SK-N-MC (cell line): ENCODE measurements around the gene LTA.

Experiments used
- DNase-seq: peaks from one replicate; pipeline ENCODE4 v3.0.0-alpha.2; 2011; ENCODE audit warnings: low read depth, low spot score
- H3K27ac ChIP-seq: fragments of 200-600 bp; sonication (generic); 2 replicates; pipeline ENCODE4 v1.5.1; 2016; ENCODE audit warnings: mixed run types
- H3K36me3 ChIP-seq: fragments of 200-600 bp; sonication (generic); 2 replicates; pipeline ENCODE4 v1.6.1; 2017; ENCODE audit warnings: antibody characterized with exemption, low read length, mixed read lengths; ENCODE audit not compliant: insufficient read depth
- H3K4me3 ChIP-seq: fragments of 200-600 bp; sonication (generic); 2 replicates; pipeline ENCODE4 v1.5.1; 2016
- H3K9ac ChIP-seq: fragments of 200-600 bp; sonication (generic); 2 replicates; pipeline ENCODE4 v1.8.0; 2017; ENCODE audit warnings: mixed run types, mixed read lengths; ENCODE audit not compliant: insufficient read length
- H3K9me3 ChIP-seq: fragments of 200-600 bp; sonication (generic); 2 replicates; pipeline ENCODE4 v1.6.1; 2017; ENCODE audit warnings: low read depth, mild to moderate bottlenecking, antibody characterized with exemption, low read length, moderate library complexity, mixed read lengths
- EZH2 ChIP-seq: fragments of 200-600 bp; sonication (generic); IDR thresholded peaks from one replicate; pipeline ENCODE4 v1.6.1; 2017; ENCODE audit warnings: antibody characterized with exemption
- FOXP2 ChIP-seq: optimal IDR thresholded peaks from 2 replicates; pipeline ENCODE3; 2011; ENCODE audit warnings: mild to moderate bottlenecking, moderate library complexity; ENCODE audit not compliant: insufficient read depth; ENCODE audit errors: extremely low read length, control extremely low read depth
- POLR2AphosphoS5 ChIP-seq: IDR thresholded peaks from 2 replicates; pipeline ENCODE4 v1.6.1; 2012; ENCODE audit warnings: mild to moderate bottlenecking, low read depth, low read length, borderline replicate concordance

Gene LTA, protein sequence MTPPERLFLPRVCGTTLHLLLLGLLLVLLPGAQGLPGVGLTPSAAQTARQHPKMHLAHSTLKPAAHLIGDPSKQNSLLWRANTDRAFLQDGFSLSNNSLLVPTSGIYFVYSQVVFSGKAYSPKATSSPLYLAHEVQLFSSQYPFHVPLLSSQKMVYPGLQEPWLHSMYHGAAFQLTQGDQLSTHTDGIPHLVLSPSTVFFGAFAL

GRCh38 chr6:31572041-31572911 is at the start of gene LTA:
Gene LTA, plus strand, starts transcription at chr6:31572289. Its CDS starts 454 bp downstream, at chr6:31572743.
- no peak for DNase-seq
- TF ChIP-seq EZH2, result no peak
- no peak for TF ChIP-seq POLR2AphosphoS5
- no peak for TF ChIP-seq FOXP2
- H3K9ac ChIP-seq, result no peak within 1 kb of the TSS
- no peak within 1 kb of the TSS for H3K27ac ChIP-seq
- no peaks in the 10 kb centered on the region for H3K9me3 ChIP-seq
- H3K4me3 ChIP-seq, result no peak within 1 kb of the TSS
- H3K36me3 ChIP-seq, result no peaks in the 10 kb centered on the region

- TF ChIP-seq POLR2AphosphoS5 (no peak), EZH2 (no peak)
- H3K36me3 ChIP-seq, result peaks cover 12% of the 10 kb centered on the region
- no peak for DNase-seq
- H3K27ac ChIP-seq, result no peak overlapping the region
- no peaks in the 10 kb centered on the region for H3K9me3 ChIP-seq
- H3K9ac ChIP-seq, result no peak overlapping the region
- H3K4me3 ChIP-seq, result no peak overlapping the region
These were observed 46.5 kb upstream of the LTA start for GRCh38 chr6:31525553-31525931.

- Histone ChIP-seq H3K27ac (no peak overlapping the region), H3K9me3 (no peaks in the 10 kb centered on the region), H3K9ac (no peak overlapping the region), H3K4me3 (no peak overlapping the region), H3K36me3 (peaks cover 17% of the 10 kb centered on the region)
- TF ChIP-seq FOXP2 (no peak), EZH2 (no peak), POLR2AphosphoS5 (no peak)
- DNase-seq, result no peak
These were observed 46.0 kb upstream of the LTA start for GRCh38 chr6:31525932-31526591.

DNA sequence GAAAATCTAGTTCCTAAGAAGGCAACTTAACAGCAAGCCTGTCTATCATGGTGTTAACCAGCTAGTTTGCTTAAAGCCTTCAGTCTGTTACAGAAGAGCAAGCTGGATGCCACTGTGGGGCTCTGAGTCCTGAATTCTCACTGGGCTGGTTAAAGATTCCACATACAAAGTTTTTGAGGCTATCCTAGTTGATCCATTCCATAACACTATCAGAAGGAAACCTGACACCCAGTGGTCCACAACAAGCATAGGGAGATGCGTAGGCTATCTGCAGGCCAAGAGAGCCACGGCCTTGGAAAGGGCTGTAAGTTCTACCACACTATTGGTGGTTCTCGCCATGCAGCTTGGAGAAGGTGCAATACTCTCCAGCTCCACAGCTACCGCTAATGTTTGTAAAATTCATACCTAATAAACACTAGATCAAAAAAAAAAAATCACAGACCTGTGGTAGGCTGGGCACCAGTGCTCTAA is 43.7 kb upstream of the LTA start:
- Histone ChIP-seq H3K27ac (0 out of 2 replicates have a peak overlapping the region, but pooled peaks have one; percentile 0), H3K9ac (no peak overlapping the region), H3K9me3 (no peaks in the 10 kb centered on the region), H3K4me3 (no peak overlapping the region), H3K36me3 (peaks cover 40% of the 10 kb centered on the region)
- DNase-seq, result no peak
- TF ChIP-seq FOXP2 (no peak), POLR2AphosphoS5 (peak; percentile 51; the same call in 1 of the 2 replicates)

GRCh38 chr6:31528821-31529328 is 43.2 kb upstream of the LTA start, which contains the start of gene MCCD1:
Gene MCCD1, plus strand, starts transcription at chr6:31528962. Its CDS starts 53 bp downstream, at chr6:31529015.
- no peak within 1 kb of the TSS for H3K4me3 ChIP-seq
- no peak within 1 kb of the TSS for H3K9ac ChIP-seq
- peaks cover 46% of the 10 kb centered on the region for H3K36me3 ChIP-seq
- TF ChIP-seq EZH2, result no peak
- TF ChIP-seq POLR2AphosphoS5, result peak; percentile 45
- 0 out of 2 replicates have a peak within 1 kb of the TSS, but pooled peaks have one; percentile 0 for H3K27ac ChIP-seq
- no peak for DNase-seq
- H3K9me3 ChIP-seq, result no peaks in the 10 kb centered on the region

DNA sequence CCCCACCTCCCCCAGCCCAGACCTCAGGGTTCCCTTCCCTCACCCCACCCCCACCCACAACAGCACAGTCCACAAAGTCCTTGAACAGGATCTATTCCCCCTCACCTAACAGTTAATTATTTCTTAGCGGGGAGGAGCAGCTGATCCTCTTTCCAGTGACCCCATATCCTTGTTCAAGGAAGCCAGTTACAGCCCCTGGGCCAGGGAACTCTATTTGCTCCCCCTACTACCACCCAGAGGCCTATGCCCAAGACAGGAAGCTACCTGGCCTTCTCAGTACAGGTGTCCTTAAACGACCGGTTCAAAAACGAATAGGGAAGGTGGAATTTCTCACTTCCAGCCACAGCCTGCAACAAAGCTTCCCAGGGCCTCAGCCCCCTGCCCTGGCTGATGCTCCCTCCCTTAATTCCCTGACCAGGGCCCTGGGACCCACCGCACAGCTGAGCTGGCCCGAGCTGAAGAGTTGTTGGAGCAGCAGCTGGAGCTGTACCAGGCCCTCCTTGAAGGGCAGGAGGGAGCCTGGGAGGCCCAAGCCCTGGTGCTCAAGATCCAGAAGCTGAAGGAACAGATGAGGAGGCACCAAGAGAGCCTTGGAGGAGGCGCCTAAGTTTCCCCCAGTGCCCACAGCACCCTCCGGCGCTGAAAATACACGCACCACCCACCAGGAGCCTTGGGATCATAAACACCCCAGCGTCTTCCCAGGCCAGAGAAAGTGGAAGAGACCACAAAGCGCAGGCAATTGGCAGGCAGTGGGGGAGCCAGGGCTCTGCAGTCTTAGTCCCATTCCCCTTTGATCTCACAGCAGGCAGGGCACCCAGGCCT is 42.5 kb upstream of the LTA start:
- no peaks in the 10 kb centered on the region for H3K9me3 ChIP-seq
- DNase-seq, result no peak
- peaks cover 52% of the 10 kb centered on the region for H3K36me3 ChIP-seq
- TF ChIP-seq POLR2AphosphoS5 (peak; percentile 45; the same call in 1 of the 2 replicates), FOXP2 (no peak)
- no peak overlapping the region for H3K27ac ChIP-seq
- H3K9ac ChIP-seq, result no peak overlapping the region
- no peak overlapping the region for H3K4me3 ChIP-seq

GRCh38 chr6:31530659-31531058 is 41.4 kb upstream of the LTA start:
- Histone ChIP-seq H3K4me3 (no peak overlapping the region), H3K9ac (no peak overlapping the region), H3K27ac (no peak overlapping the region), H3K36me3 (peaks cover 63% of the 10 kb centered on the region), H3K9me3 (no peaks in the 10 kb centered on the region)
- DNase-seq, result no peak
- no peak for TF ChIP-seq FOXP2
- TF ChIP-seq POLR2AphosphoS5, result peak; percentile 10; the same call in 1 of the 2 replicates
- no peak for TF ChIP-seq EZH2
